H9 (cell line): Measurements from ENCODE around the gene CDK12. TPM values are rescaled to one million over a fixed set of nuclear protein-coding genes. Genes with fewer than 3 reads are reported as not detected.

Experiments
- DNase-seq: peaks from one replicate; pipeline ENCODE4 v3.0.0-alpha.2; 2017
- H2AFZ ChIP-seq: one replicate; pipeline ENCODE4 v1.6.1; 2013; ENCODE audit warnings: mild to moderate bottlenecking, low read length, control low read depth, moderate library complexity
- H2AK5ac ChIP-seq: 2 replicates; pipeline ENCODE4 v1.6.1; 2013; ENCODE audit warnings: low read length, control low read depth, mixed read lengths; ENCODE audit not compliant: insufficient read length
- H2BK120ac ChIP-seq: one replicate; pipeline ENCODE4 v1.6.1; 2013; ENCODE audit warnings: low read depth, mild to moderate bottlenecking, low read length, control low read depth, inconsistent platforms; ENCODE audit not compliant: poor library complexity, severe bottlenecking
- H2BK12ac ChIP-seq: 2 replicates; pipeline ENCODE4 v1.6.1; 2013; ENCODE audit warnings: low read length, control low read depth, mixed read lengths, low read depth; ENCODE audit not compliant: insufficient read length
- H2BK15ac ChIP-seq: 2 replicates; pipeline ENCODE4 v1.6.1; 2013; ENCODE audit warnings: low read depth, low read length, control low read depth
- H2BK20ac ChIP-seq: one replicate; pipeline ENCODE4 v1.6.1; 2013; ENCODE audit warnings: low read depth, mild to moderate bottlenecking, low read length, control low read depth, inconsistent platforms; ENCODE audit not compliant: poor library complexity, severe bottlenecking
- H2BK5ac ChIP-seq: 2 replicates; pipeline ENCODE4 v1.6.1; 2013; ENCODE audit warnings: low read length, control low read depth, mixed read lengths; ENCODE audit not compliant: insufficient read length
- H3K14ac ChIP-seq: 2 replicates; pipeline ENCODE4 v1.6.1; 2013; ENCODE audit warnings: low read length, control low read depth; ENCODE audit not compliant: insufficient read depth
- H3K18ac ChIP-seq: 2 replicates; pipeline ENCODE4 v1.6.1; 2013; ENCODE audit warnings: low read depth, mild to moderate bottlenecking, mixed read lengths, low read length, control low read depth; ENCODE audit not compliant: insufficient read length
- H3K23ac ChIP-seq: 2 replicates; pipeline ENCODE4 v1.6.1; 2013; ENCODE audit warnings: low read length, control low read depth, mixed read lengths, low read depth; ENCODE audit not compliant: insufficient read length
- H3K23me2 ChIP-seq: 2 replicates; pipeline ENCODE4 v1.6.1; 2013; ENCODE audit warnings: low read depth, mild to moderate bottlenecking, mixed read lengths, low read length, control low read depth; ENCODE audit not compliant: insufficient read length, poor library complexity, severe bottlenecking
- H3K27ac ChIP-seq: 2 replicates; pipeline ENCODE4 v1.5.1; 2013; ENCODE audit warnings: low read length, control low read depth, mixed read lengths, low read depth; ENCODE audit not compliant: insufficient read length
- H3K27me3 ChIP-seq: 2 replicates; pipeline ENCODE4 v1.6.1; 2013; ENCODE audit warnings: low read length, control low read depth, inconsistent platforms; ENCODE audit not compliant: insufficient read depth
- H3K4ac ChIP-seq: 2 replicates; pipeline ENCODE4 v1.6.1; 2013; ENCODE audit warnings: low read depth, mild to moderate bottlenecking, control low read depth, inconsistent platforms, low read length, moderate library complexity
- H3K4me1 ChIP-seq: 2 replicates; pipeline ENCODE4 v1.6.1; 2013; ENCODE audit warnings: low read length, control low read depth, inconsistent platforms; ENCODE audit not compliant: insufficient read depth
- H3K4me2 ChIP-seq: 2 replicates; pipeline ENCODE4 v1.6.1; 2013; ENCODE audit warnings: low read length, control low read depth, mixed read lengths; ENCODE audit not compliant: insufficient read length, insufficient read depth
- H3K56ac ChIP-seq: 2 replicates; pipeline ENCODE4 v1.6.1; 2013; ENCODE audit warnings: low read depth, mild to moderate bottlenecking, mixed read lengths, low read length, control low read depth; ENCODE audit not compliant: insufficient read length
- H3K79me1 ChIP-seq: 2 replicates; pipeline ENCODE4 v1.6.1; 2013; ENCODE audit warnings: low read depth, mild to moderate bottlenecking, moderate library complexity, low read length, control low read depth, inconsistent platforms; ENCODE audit not compliant: insufficient read depth, poor library complexity, severe bottlenecking
- H3K79me2 ChIP-seq: 2 replicates; pipeline ENCODE4 v1.6.1; 2013; ENCODE audit warnings: low read length, control low read depth, inconsistent platforms; ENCODE audit not compliant: insufficient read depth
- H3K9ac ChIP-seq: 2 replicates; pipeline ENCODE4 v1.6.1; 2013; ENCODE audit warnings: low read length, control low read depth, mixed read lengths; ENCODE audit not compliant: insufficient read length; ENCODE audit errors: extremely low read depth
- H3K9me3 ChIP-seq: one replicate; pipeline ENCODE4 v1.6.1; 2013; ENCODE audit warnings: low read depth, low read length, inconsistent platforms; ENCODE audit not compliant: control insufficient read depth
- H3T11ph ChIP-seq: one replicate; pipeline ENCODE4 v1.6.1; 2013; ENCODE audit warnings: mild to moderate bottlenecking, low read length, control low read depth, inconsistent platforms
- H4K20me1 ChIP-seq: one replicate; pipeline ENCODE4 v1.6.1; 2013; ENCODE audit not compliant: control insufficient read depth, insufficient read length, insufficient read depth
- H4K5ac ChIP-seq: 2 replicates; pipeline ENCODE4 v1.6.1; 2013; ENCODE audit warnings: low read depth, mild to moderate bottlenecking, mixed read lengths, low read length, control low read depth; ENCODE audit not compliant: insufficient read length
- H4K8ac ChIP-seq: replicated peaks from 2 replicates; pipeline ENCODE4 v1.6.1; 2013; ENCODE audit warnings: low read length, control low read depth, mixed read lengths, low read depth; ENCODE audit not compliant: insufficient read length
- H4K91ac ChIP-seq: 2 replicates; pipeline ENCODE4 v1.6.1; 2013; ENCODE audit warnings: low read depth, mild to moderate bottlenecking, moderate library complexity, mixed read lengths, low read length, control low read depth; ENCODE audit not compliant: insufficient read length
- H3K27ac Mint-ChIP-seq, 3 experiments: 2 replicates in 2 of 3; 3 replicates in 1 of 3; pipeline ENCODE4 v1.8.0; 2020 to 2021; ENCODE audit warnings: mixed read lengths in 3 of 3, mild to moderate bottlenecking in 1 of 3, moderate library complexity in 1 of 3
- H3K27me3 Mint-ChIP-seq: 2 replicates; pipeline ENCODE4 v1.8.0; 2021; ENCODE audit warnings: low read depth, mild to moderate bottlenecking, moderate library complexity, mixed read lengths
- H3K36me3 Mint-ChIP-seq, 3 experiments: 2 replicates in 2 of 3; 3 replicates in 1 of 3; pipeline ENCODE4 v1.8.0; 2020 to 2021; ENCODE audit warnings: low read depth in 3 of 3, mixed read lengths in 3 of 3; ENCODE audit not compliant: insufficient read depth in 1 of 3
- H3K4me1 Mint-ChIP-seq, 2 experiments: 2 replicates each; pipeline ENCODE4 v1.8.0; 2020; ENCODE audit warnings: mixed read lengths in 2 of 2
- H3K4me3 Mint-ChIP-seq, 2 experiments: 2 replicates in 1 of 2; 3 replicates in 1 of 2; pipeline ENCODE4 v1.8.0; 2020 to 2021; ENCODE audit warnings: mild to moderate bottlenecking in 2 of 2, mixed read lengths in 2 of 2, moderate library complexity in 1 of 2
- H3K9me3 Mint-ChIP-seq, 2 experiments: 2 replicates in 1 of 2; 3 replicates in 1 of 2; pipeline ENCODE4 v1.8.0; 2020; ENCODE audit warnings: mild to moderate bottlenecking in 2 of 2, mixed read lengths in 2 of 2, moderate library complexity in 1 of 2
- WGBS: extraction: QIAGEN DNeasy Blood & Tissue Kit; methylation state at CpG from one replicate; pipeline ENCODE4 v1.1.7; 2013; ENCODE audit warnings: missing lambda C conversion rate, low lambda C conversion rate, mixed read lengths; ENCODE audit not compliant: insufficient read length; ENCODE audit errors: extremely low coverage; 5-methylcytosine and 5-hydroxymethylcytosine counted together
- total RNA-seq: library from RNA; stranded (reverse); gene quantifications from 2 replicates; pipeline ENCODE4 v1.2.1, GENCODE V29; 2021
- TF ChIP-seq, protein P1 (sequence below): fragments of 200-600 bp; sonication (generic); conservative IDR thresholded peaks from 3 replicates; pipeline ENCODE4 v1.8.0; 2021; ENCODE audit warnings: antibody characterized with exemption, mild to moderate bottlenecking

Gene CDK12
- total RNA-seq, 1 experiment from 2014 or later, result 87.6 TPM

DNA sequence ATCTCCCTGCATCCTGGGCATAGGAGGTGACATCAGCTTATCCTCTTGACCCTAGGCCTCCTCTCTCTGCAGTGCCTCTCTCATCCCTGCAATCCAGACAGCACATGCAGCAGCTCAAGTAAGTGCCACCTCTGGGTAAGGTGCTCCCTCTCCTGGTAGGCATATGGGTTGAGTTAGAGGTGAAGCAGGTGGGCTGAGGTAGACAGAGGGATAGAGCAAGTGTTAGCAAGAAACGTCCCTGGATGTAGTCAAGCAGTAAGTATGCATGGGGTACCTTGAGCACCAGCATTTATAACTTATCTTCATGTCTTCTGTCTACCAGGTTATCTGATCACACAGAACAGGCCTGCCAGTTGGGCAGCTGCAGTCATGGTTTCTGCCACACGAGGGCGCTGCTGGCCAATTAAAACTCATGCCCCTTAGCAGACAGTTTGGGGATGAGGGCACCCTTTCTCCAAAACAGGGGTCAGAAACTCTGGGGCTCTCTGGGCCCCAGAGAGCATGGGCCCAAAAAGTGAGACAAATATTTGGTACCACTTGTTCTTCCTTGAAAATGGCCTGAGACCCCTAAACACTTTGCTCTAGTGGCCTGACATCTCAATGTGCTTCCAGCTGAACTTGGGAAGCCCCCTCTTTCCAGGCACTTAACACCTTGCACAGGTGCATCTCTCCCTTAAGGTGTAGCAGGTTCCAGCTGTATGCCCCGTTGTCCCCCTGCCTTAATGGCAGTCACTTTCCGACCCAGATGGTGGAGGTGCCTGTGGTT is 86.6 kb downstream of the CDK12 start:
- H2BK20ac ChIP-seq, result no peak overlapping the region
- no peak overlapping the region for H4K91ac ChIP-seq
- no peak overlapping the region for H2BK12ac ChIP-seq
- H3K9ac ChIP-seq, result no peak overlapping the region
- no peaks in the 10 kb centered on the region for H3K9me3 ChIP-seq
- TF ChIP-seq, protein P1, sequence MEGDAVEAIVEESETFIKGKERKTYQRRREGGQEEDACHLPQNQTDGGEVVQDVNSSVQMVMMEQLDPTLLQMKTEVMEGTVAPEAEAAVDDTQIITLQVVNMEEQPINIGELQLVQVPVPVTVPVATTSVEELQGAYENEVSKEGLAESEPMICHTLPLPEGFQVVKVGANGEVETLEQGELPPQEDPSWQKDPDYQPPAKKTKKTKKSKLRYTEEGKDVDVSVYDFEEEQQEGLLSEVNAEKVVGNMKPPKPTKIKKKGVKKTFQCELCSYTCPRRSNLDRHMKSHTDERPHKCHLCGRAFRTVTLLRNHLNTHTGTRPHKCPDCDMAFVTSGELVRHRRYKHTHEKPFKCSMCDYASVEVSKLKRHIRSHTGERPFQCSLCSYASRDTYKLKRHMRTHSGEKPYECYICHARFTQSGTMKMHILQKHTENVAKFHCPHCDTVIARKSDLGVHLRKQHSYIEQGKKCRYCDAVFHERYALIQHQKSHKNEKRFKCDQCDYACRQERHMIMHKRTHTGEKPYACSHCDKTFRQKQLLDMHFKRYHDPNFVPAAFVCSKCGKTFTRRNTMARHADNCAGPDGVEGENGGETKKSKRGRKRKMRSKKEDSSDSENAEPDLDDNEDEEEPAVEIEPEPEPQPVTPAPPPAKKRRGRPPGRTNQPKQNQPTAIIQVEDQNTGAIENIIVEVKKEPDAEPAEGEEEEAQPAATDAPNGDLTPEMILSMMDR, result peak; percentile 99
- no peaks in the 10 kb centered on the region for H3K4me1 Mint-ChIP-seq
- H3T11ph ChIP-seq, result no peak overlapping the region
- H3K14ac ChIP-seq, result no peak overlapping the region
- DNase-seq, result peak; percentile 76
- H4K5ac ChIP-seq, result no peak overlapping the region
- no peak overlapping the region for H3K56ac ChIP-seq
- H4K20me1 ChIP-seq, result peaks cover 3% of the 10 kb centered on the region
- no peak overlapping the region for H3K4ac ChIP-seq
- no peaks in the 10 kb centered on the region for H3K23me2 ChIP-seq
- no peak overlapping the region for H2BK5ac ChIP-seq
- no peak overlapping the region for H2AK5ac ChIP-seq
- peaks cover 9% of the 10 kb centered on the region for H3K27me3 Mint-ChIP-seq
- H2AFZ ChIP-seq, result no peak overlapping the region
- peaks cover 0 to 8% (median 0%) of the 10 kb centered on the region in 3 experiments; a peak in 3 of 7 replicates for H3K36me3 Mint-ChIP-seq
- H3K79me2 ChIP-seq, result no peaks in the 10 kb centered on the region
- no peak overlapping the region for H3K4me3 Mint-ChIP-seq
- no peak overlapping the region for H3K27ac ChIP-seq
- H3K27me3 ChIP-seq, result no peaks in the 10 kb centered on the region
- H2BK120ac ChIP-seq, result no peak overlapping the region
- WGBS, result no CpG with 5 or more reads among the region's 5 CpGs
- H3K23ac ChIP-seq, result no peak overlapping the region
- H3K18ac ChIP-seq, result no peak overlapping the region
- H3K27ac Mint-ChIP-seq, result peak overlapping the region in 1 of 3 experiments; percentile 24; a peak in 1 of 7 replicates
- no peak overlapping the region for H2BK15ac ChIP-seq
- no peaks in the 10 kb centered on the region for H3K9me3 Mint-ChIP-seq
- no peaks in the 10 kb centered on the region for H3K79me1 ChIP-seq
- H4K8ac ChIP-seq, result no peak overlapping the region
- H3K4me2 ChIP-seq, result no peak overlapping the region
- H3K4me1 ChIP-seq, result no peaks in the 10 kb centered on the region
